Pancreas (tissue), 10 donors: ENCODE measurements around the gene RREB1. TPM values are rescaled to one million over a fixed set of nuclear protein-coding genes. Genes with fewer than 3 reads are reported as not detected.

Source experiments
- ATAC-seq, 4 donors: fragments of 200-7000 bp; cut with Tn5 transposase; one replicate each; pipeline versions ENCODE4 v1.8.0 to v1.9.1; 2020; ENCODE audit warnings: mild to moderate bottlenecking in 4 of 4, moderate library complexity in 4 of 4
- DNase-seq, 6 donors: peaks; one replicate each; pipeline ENCODE4 v3.0.0-alpha.2; 2020
- FAIRE-seq: peaks from 2 replicates; lab custom pipeline; 2012; peaks lifted over from hg19 to GRCh38; lab: Jason Lieb, UNC
- H3K27ac ChIP-seq, 4 donors: fragments of 200-600 bp; sonication (generic); 1 replicate in 3 of 4; 2 replicates in 1 of 4; pipeline versions ENCODE4 v1.5.0 to v1.8.0; 2020
- H3K27me3 ChIP-seq, 4 donors: fragments of 200-600 bp; one replicate each; pipeline ENCODE4 v1.8.0; 2021
- H3K36me3 ChIP-seq, 3 donors: fragments of 200-600 bp; sonication (generic) in 1 of 3; one replicate each; pipeline versions ENCODE4 v1.5.0 to v1.8.0; 2020 to 2021
- H3K4me1 ChIP-seq, 3 donors: fragments of 200-600 bp; one replicate each; pipeline ENCODE4 v1.8.0; 2021
- H3K4me3 ChIP-seq, 4 donors: fragments of 200-600 bp; sonication (generic) in 2 of 4; one replicate each; pipeline versions ENCODE4 v1.5.0 to v1.8.0; 2020 to 2021
- H3K9me3 ChIP-seq, 4 donors: fragments of 200-600 bp; one replicate each; pipeline ENCODE4 v1.8.0; 2021
- WGBS, 2 donors: extraction: QIAGEN DNeasy Blood & Tissue Kit; methylation state at CpG; one replicate each; pipeline ENCODE4 v1.1.7; 2013; 5-methylcytosine and 5-hydroxymethylcytosine counted together
- intact Hi-C, 3 donors: fragments of 100-400 bp; cut with DNase I; formaldehyde crosslinking; loops; one replicate each; pipeline versions ENCODE4 v1.11.1 to v1.14.2; 2022
- polyA plus RNA-seq, 2 donors: library from polyadenylated mRNA; stranded (reverse); fragments of 200-250 nt; gene quantifications; one replicate each; pipeline ENCODE4 v1.2.3, GENCODE V29; 2013
- total RNA-seq, 6 donors: library from RNA; stranded (reverse); fragmentation: NEBNext Ultra II Directional in 4 of 6; extraction: Animal tissue kit (Norgen Biotek cat#: 25700) in 4 of 6; gene quantifications; one replicate each; pipeline versions ENCODE4 v1.2.1 to v1.2.4, GENCODE V29; 2021 to 2023
- TF ChIP-seq, protein P1 (sequence below), 4 donors: fragments of 200-600 bp; sonication (generic) in 3 of 4; IDR thresholded peaks; one replicate each; pipeline versions ENCODE4 v1.5.0 to v1.8.0; 2021; ENCODE audit warnings: antibody characterized with exemption in 4 of 4
- donor health status: healthy with polysubstance abuse.
- donor health status: DM: no; HTN: no; CAD: no; lungs with moderate emphysema.
- donor health status: DM: no; HTN: no; CAD: no.
- donor health status: control.
- donor health status: control.
- donor health status: Bipolar disorder and iron deficiency.
- donor health status: DM: yes; HTN: yes; CAD: no.
- donor health status: DM: no; HTN: no; CAD: no.
- donor health status: DM: no; HTN: no; CAD: no.
- donor health status: DM: yes; HTN: yes; CAD: no.

RREB1 gene, protein sequence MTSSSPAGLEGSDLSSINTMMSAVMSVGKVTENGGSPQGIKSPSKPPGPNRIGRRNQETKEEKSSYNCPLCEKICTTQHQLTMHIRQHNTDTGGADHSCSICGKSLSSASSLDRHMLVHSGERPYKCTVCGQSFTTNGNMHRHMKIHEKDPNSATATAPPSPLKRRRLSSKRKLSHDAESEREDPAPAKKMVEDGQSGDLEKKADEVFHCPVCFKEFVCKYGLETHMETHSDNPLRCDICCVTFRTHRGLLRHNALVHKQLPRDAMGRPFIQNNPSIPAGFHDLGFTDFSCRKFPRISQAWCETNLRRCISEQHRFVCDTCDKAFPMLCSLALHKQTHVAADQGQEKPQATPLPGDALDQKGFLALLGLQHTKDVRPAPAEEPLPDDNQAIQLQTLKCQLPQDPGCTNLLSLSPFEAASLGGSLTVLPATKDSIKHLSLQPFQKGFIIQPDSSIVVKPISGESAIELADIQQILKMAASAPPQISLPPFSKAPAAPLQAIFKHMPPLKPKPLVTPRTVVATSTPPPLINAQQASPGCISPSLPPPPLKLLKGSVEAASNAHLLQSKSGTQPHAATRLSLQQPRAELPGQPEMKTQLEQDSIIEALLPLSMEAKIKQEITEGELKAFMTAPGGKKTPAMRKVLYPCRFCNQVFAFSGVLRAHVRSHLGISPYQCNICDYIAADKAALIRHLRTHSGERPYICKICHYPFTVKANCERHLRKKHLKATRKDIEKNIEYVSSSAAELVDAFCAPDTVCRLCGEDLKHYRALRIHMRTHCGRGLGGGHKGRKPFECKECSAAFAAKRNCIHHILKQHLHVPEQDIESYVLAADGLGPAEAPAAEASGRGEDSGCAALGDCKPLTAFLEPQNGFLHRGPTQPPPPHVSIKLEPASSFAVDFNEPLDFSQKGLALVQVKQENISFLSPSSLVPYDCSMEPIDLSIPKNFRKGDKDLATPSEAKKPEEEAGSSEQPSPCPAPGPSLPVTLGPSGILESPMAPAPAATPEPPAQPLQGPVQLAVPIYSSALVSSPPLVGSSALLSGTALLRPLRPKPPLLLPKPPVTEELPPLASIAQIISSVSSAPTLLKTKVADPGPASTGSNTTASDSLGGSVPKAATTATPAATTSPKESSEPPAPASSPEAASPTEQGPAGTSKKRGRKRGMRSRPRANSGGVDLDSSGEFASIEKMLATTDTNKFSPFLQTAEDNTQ (N-terminal part only)
- total RNA-seq = 10 to 100 TPM; 22.7 to 45.3 (median 30.5) TPM
- polyA plus RNA-seq = 10 to 100 TPM in 1 of 2 donors, 1 to 10 TPM in 1; 8.9 to 12.4 TPM

DNA sequence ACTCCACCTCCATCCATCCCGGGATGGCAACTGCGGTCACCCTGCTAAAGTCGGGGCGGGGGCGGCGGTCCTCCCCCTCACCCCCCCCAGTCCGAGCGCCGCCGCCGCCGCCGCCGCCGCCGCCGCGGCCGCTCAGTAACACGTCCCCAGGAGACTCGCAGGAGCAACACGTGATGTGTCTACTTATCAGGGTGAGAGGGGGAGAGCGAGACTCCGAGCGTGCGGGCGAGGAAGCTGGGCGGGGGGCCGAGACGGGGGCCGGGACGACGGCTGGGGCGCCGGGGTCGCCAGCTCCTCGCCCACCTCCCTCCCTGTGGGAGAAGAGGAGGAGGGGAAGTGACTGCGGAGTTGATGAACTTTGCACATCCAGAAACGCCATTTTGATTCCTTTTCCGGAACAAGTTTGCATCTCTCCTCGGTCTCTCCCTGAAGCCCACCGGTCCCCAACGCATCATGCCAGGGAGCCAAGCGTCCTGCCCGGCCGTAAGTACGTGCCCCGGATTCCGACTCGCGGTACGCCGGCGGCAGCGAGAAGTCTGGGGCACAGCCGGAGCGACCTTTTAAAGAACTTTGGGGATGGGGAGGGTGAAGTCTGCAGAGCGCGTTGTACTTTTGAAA lies at the start of gene RREB1:
TSS of gene RREB1 (plus strand) at position 384 of the 618 bp plus-strand sequence. CDS start 73,951 bp downstream, outside the sequence.
- peak within 1 kb of the TSS; percentile 82 to 93 (median 88) for H3K27ac ChIP-seq
- ATAC-seq = peak; percentile 73 to 80 (median 78)
- peak within 1 kb of the TSS; percentile 64 to 95 (median 86) for H3K4me3 ChIP-seq
- no peaks in the 10 kb centered on the region for H3K27me3 ChIP-seq
- no peaks in the 10 kb centered on the region for H3K36me3 ChIP-seq
- no peaks in the 10 kb centered on the region for H3K9me3 ChIP-seq
- FAIRE-seq = no peak
- 0 to 1% methylated on average over 51 to 59 of the region's 59 CpGs for WGBS, 2 donors
- DNase-seq = peak; percentile 51 to 82 (median 74)
- peaks cover 11 to 34% (median 11%) of the 10 kb centered on the region in 3 donors for H3K4me1 ChIP-seq
- intact Hi-C loops = no loop called here
- TF ChIP-seq, protein P1, sequence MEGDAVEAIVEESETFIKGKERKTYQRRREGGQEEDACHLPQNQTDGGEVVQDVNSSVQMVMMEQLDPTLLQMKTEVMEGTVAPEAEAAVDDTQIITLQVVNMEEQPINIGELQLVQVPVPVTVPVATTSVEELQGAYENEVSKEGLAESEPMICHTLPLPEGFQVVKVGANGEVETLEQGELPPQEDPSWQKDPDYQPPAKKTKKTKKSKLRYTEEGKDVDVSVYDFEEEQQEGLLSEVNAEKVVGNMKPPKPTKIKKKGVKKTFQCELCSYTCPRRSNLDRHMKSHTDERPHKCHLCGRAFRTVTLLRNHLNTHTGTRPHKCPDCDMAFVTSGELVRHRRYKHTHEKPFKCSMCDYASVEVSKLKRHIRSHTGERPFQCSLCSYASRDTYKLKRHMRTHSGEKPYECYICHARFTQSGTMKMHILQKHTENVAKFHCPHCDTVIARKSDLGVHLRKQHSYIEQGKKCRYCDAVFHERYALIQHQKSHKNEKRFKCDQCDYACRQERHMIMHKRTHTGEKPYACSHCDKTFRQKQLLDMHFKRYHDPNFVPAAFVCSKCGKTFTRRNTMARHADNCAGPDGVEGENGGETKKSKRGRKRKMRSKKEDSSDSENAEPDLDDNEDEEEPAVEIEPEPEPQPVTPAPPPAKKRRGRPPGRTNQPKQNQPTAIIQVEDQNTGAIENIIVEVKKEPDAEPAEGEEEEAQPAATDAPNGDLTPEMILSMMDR (IDR thresholded peaks at IDR 0.05) = no peak

DNA sequence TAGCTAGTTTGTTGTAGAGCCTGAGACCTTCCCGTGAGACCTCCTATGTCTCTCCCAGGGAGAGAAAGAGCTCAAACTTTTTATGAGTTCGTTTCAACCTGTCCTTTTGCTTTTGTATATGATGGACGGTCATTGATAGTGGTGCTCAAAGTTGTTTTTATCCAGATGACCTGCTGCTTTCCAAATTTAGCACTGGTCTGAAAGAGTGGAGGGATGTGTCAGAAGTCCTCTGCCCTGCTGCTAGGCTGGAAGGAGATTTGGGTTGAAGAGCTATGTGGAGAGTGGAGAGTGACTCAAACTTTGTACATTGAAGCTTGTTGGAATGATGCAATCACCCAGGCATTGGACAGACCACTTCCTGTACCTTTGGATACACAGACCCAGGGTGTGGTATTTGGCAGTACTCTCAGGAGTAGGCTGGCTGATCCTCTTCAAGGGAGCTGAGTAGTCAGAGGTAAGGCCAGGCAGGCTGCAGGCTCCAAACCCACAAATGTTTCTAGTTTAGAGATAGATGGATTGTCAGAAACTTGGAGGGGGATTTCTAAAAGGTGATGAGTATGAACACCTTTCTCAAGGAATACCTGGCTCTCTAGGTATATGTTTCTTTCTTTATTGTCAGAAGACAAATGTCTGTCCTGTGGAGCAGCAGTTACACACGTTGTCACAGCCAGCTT lies 49.4 kb upstream of the RREB1 start:
- Histone ChIP-seq H3K4me3 (no peak overlapping the region), H3K4me1 (peaks cover 16 to 48% (median 45%) of the 10 kb centered on the region in 3 donors), H3K9me3 (no peaks in the 10 kb centered on the region), H3K27ac (peak overlapping the region; percentile 4 to 84 (median 52)), H3K36me3 (no peaks in the 10 kb centered on the region), H3K27me3 (no peaks in the 10 kb centered on the region)
- ATAC-seq (peak; percentile 72 to 81 (median 75)), DNase-seq (peak in 3 of 6 donors; percentile 45 to 69 (median 60)), FAIRE-seq (no peak)
- intact Hi-C loops = no loop called here
- TF ChIP-seq, protein P1 (IDR thresholded peaks at IDR 0.05) = no peak
- 64 to 71% methylated on average over 4 of the region's 4 CpGs for WGBS, 2 donors

DNA sequence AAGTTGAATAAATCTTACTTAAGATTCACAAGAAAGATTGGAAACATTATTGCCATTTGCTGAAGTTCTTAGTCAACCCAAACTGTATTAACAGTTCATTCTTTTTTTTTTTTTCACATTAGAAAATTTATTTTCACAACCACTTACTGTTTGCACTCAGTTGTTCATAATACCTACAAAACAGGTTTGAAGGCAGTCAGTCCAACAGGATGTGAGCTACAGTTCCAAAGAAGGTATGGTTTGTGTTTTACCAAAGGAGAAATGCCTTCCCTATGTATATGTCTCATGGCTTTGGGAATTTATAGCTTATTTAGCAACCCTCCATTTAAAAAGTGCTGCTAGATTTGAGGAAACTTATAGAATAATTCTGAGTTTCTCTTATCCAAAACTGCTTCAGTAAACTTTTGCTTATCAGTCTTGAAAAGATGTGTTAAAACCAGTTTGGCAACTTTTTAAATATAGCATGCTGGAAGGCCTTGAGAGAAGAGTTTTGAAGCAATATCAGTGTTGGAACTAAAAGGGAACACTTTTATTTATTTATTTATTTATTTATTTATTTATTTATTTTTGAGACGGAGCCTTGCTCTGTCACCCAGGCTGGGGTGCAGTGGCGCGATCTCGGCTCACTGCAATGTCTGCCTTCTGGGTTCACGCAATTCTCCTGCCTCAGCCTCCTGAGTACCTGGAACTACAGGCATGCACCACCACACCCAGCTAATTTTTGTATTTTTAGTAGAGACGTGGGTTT lies 46.8 kb upstream of the RREB1 start:
- ATAC-seq (peak; percentile 72 to 80 (median 76)), FAIRE-seq (no peak), DNase-seq (peak in 1 of 6 donors; percentile 29)
- Histone ChIP-seq H3K4me3 (no peak overlapping the region), H3K27me3 (no peaks in the 10 kb centered on the region), H3K27ac (peak overlapping the region; percentile 6 to 84 (median 66)), H3K4me1 (peaks cover 16 to 47% (median 45%) of the 10 kb centered on the region in 3 donors), H3K9me3 (no peaks in the 10 kb centered on the region), H3K36me3 (no peaks in the 10 kb centered on the region)
- 15 to 24% methylated on average over 6 of the region's 6 CpGs for WGBS, 2 donors
- intact Hi-C loops = no loop called here
- TF ChIP-seq, protein P1 (IDR thresholded peaks at IDR 0.05) = no peak
